ENCODE results near the gene KCNS3.

Gene KCNS3

DNA sequence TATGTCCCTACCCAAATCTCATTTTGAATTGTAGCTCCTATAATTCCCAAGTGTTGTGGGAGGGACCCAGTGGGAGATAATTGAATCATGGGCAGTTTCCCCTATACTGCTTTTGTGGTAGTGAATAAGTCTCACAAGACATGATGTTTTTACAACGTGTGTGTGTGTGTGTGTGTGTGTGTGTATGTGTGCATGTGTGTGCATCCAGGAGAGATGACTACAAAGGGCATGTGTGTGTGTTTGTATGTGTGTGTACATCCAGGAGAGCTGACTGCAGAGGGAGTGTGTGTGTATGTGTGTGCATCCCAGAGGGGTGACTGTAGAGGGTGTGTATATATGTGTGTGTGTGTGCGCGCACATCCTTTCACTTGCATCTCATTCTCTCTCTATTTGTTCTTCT lies 86.7 kb downstream of the KCNS3 start:
- DNase-seq (ENCODE audit: low read depth in 2 of 2), result no peak
- TF ChIP-seq, protein P1, sequence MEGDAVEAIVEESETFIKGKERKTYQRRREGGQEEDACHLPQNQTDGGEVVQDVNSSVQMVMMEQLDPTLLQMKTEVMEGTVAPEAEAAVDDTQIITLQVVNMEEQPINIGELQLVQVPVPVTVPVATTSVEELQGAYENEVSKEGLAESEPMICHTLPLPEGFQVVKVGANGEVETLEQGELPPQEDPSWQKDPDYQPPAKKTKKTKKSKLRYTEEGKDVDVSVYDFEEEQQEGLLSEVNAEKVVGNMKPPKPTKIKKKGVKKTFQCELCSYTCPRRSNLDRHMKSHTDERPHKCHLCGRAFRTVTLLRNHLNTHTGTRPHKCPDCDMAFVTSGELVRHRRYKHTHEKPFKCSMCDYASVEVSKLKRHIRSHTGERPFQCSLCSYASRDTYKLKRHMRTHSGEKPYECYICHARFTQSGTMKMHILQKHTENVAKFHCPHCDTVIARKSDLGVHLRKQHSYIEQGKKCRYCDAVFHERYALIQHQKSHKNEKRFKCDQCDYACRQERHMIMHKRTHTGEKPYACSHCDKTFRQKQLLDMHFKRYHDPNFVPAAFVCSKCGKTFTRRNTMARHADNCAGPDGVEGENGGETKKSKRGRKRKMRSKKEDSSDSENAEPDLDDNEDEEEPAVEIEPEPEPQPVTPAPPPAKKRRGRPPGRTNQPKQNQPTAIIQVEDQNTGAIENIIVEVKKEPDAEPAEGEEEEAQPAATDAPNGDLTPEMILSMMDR (IDR thresholded peaks at IDR 0.05; ENCODE audit: low read depth, low read length), result no peak
- no peak overlapping the region for H3K4me3 ChIP-seq (replicated peaks in 1 of 2; ENCODE audit: low read depth in 2 of 2, low read length in 2 of 2)

DNA sequence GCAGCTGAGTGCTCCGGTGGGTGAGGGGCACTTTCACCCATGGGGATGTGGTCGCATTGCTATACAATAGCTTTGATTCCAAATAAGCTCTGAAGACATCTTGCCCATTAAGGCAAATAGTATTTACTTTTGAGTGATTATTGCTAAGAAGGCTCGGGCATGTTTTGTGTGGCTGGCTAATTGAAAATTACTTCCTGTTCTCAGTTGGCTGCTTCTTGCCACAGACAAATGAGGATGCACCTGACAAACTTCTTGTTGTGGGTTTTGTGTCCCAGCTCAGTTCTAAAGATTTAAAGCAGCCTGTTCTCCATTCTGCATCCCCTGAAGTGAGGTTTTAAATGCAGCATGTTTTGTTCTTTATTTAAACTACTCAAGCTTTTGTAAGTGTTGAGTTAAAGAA lies 88.3 kb downstream of the KCNS3 start:
- no peak for DNase-seq (ENCODE audit: low read depth in 2 of 2)
- TF ChIP-seq, protein P1 (IDR thresholded peaks at IDR 0.05; ENCODE audit: low read depth, low read length), result no peak
- no peak overlapping the region for H3K4me3 ChIP-seq (replicated peaks in 1 of 2; ENCODE audit: low read depth in 2 of 2, low read length in 2 of 2)

DNA sequence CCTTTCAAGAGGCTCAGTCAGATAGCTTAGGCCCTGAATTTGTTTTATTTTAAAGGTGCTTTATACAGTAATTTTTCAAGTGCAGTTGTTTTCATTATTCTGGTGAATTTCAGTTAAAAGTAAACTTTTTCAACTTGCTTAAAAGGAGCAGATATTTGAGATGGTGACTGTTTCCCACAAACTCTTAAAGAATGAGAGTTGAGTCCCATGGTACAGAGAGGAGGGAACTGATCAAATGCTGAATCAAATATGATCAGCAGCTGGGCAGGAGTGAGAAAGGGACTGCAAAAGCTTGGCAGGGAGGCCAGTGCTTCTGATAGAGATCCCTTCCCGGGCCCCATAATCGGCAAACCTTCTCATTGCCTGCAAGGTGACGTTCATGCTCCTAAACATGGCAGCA lies 91.2 kb downstream of the KCNS3 start:
- DNase-seq (ENCODE audit: low read depth in 2 of 2), result no peak
- H3K4me3 ChIP-seq (replicated peaks in 1 of 2; ENCODE audit: low read depth in 2 of 2, low read length in 2 of 2), result no peak overlapping the region
- TF ChIP-seq, protein P1 (IDR thresholded peaks at IDR 0.05; ENCODE audit: low read depth, low read length), result no peak

DNA sequence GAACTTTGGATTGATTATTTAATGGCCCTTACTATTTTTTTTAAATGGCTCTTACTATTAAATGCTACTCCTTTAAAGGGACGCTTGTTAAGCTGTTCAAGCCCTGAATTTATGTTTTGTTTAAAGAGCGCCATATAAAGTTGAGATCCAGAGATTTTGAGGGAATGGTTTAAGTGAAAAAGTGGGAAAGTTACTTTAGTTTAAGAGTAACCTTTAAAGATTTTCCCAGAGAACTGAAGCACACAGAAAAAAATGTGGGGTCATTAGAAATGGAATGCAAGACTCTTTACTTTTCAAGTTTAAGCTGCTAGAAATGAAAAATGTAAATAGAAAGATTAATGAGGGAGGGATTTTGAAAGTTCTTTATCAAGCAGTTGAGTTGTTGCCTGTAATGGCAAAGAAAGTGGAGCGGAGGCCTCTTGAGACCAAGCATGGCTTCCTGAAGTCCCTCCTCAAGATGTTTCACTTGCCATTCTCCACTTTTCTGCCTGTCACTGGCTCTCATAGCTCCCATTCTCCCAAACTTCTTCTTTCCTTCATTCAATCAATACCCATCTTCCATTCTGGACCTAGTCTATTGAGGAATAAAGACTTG lies 93.2 kb downstream of the KCNS3 start:
- no peak for DNase-seq (ENCODE audit: low read depth in 2 of 2)
- TF ChIP-seq, protein P1 (IDR thresholded peaks at IDR 0.05; ENCODE audit: low read depth, low read length), result no peak
- no peak overlapping the region for H3K4me3 ChIP-seq (replicated peaks in 1 of 2; ENCODE audit: low read depth in 2 of 2, low read length in 2 of 2)

DNA sequence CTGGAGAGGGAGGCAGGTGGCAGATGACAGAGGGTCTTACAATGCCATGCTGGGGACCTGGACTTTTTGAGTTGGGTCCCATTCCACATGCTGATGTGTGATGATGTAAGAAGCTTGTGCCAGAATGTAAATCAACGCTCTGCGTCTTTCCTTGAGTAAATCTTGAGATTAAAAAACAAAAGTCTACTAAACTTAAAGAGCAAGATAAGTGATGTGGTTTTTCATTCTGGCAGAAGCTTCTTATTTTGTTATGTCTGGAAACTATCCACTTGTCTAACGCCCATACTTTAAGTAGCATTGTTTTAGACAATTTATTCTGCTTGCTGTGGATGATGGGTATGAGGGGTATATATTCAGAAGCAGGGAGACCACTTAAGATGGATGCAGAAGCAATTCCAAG lies 94.5 kb downstream of the KCNS3 start:
- peak in 1 of 2 donors; percentile 1 for DNase-seq (ENCODE audit: low read depth in 2 of 2)
- no peak overlapping the region for H3K4me3 ChIP-seq (replicated peaks in 1 of 2; ENCODE audit: low read depth in 2 of 2, low read length in 2 of 2)
- TF ChIP-seq, protein P1 (IDR thresholded peaks at IDR 0.05; ENCODE audit: low read depth, low read length), result no peak

DNA sequence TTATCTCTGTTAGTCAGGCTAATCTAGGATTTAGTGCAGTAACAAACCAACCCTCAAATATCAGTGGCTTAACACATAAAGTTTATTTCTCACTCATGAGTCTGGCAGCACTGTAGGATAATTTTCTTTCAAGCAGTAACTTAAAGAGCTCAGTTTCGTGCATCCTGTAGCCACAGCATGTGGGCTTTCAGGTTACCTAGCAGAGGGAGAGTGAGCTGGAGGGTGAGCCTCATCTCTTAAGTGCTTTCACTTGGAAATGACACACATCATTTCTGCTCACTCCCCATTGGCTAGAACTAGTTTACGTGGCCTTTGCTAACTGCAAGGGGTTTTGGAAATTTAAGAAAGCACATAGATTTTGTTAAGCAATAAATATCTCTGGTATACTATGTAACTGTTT lies 96.9 kb downstream of the KCNS3 start:
- no peak for DNase-seq (ENCODE audit: low read depth in 2 of 2)
- H3K4me3 ChIP-seq (replicated peaks in 1 of 2; ENCODE audit: low read depth in 2 of 2, low read length in 2 of 2), result no peak overlapping the region
- TF ChIP-seq, protein P1 (IDR thresholded peaks at IDR 0.05; ENCODE audit: low read depth, low read length), result no peak
